ENCODE data around the gene CNTLN.
"Not testable (repeated sequence)": the region's sequence is repeated elsewhere in the genome, so short reads cannot be mapped to it uniquely, and the experiment has no call there.

CNTLN gene

DNA sequence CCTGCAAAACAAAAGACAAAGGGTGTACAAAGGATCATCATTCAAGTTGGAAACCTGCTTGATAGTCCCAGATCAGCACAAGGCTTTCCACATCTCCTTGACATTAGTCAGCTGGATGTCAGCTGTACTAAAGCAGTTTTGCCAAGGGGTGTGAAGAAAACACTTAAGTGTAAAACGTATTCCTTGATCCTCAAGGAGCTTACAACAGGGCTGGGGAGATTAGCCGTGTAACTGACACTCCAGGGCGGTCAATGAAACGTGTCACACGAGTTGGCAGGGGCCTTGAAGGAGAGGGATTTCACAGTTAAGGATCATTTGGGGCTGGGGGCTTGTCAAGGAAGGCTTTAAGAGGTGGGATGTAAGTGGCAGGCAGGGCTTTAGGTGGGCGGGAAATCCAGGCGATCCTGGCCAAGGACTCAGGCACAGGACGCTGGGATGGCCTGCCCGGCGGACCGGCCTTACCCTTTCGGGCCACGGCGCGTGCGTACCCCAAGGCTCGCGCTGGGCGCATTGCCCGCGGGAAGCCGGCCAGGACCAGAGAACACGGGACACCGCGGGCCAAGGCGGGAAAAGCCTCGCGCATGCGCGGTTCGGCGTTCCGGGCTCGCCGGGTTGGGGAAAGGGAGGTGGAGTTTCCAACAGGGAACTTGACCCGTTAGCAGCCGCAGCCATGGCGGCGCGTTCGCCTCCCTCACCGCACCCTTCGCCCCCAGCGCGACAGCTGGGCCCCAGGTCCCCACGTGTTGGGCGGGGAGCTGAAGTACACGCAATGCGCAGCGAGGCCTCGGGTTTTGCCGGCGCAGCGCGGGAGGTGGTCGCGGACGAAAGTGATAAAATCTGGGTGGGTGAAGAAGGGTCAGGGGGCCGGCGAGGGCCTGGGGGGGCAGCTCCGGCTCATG lies at the start of gene CNTLN:
CNTLN (plus strand) TSS at position 645 of the 899 bp plus-strand sequence; CDS start at position 671, 26 bp downstream.
- DNase-seq: peak; percentile 97

DNA sequence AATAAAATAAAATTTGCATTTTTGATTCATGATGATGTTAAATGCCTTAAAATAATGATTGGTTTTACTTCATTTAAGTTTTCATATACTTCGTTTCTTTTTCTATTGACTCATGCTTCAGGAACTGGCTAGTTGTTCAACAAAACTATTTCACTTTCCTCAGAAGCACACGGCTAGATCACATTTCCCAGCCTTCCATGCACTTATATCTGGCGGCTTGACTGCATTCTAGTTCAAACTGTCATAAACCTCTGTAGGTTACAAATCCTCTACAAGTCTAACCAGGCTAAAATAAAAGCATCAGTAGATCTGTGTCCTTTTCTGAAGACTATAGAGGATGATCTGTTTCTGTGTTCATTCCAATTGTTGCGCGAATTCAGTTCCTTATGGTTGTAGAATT lies 46.3 kb upstream of the CNTLN start:
- no peak for DNase-seq

- no peak for DNase-seq
Observed at GRCh38 chr9:17090041-17090440, 44.8 kb upstream of the CNTLN start.

GRCh38 chr9:17116400-17116837 lies 18.4 kb upstream of the CNTLN start:
- DNase-seq: peak; percentile 89

- no peak for DNase-seq
Observed at GRCh38 chr9:17117372-17117771, 17.5 kb upstream of the CNTLN start.

DNA sequence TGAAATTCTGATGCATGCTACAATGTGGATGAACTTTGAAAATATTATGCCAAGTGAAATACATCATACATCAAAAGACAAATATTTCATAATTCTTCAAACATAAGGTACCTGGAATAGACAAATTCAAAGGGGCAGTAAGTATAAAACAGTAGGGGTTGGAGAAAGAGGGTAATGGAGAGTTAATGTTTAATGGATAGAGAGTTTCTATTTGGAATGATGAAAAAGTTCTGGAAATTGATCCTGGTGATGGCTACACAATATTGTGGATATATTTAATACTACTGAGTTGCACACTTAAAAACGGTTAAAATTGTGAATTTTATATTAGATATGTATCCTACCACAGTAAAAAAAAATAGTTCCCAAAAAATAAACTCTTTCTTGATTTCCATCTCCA lies 14.6 kb upstream of the CNTLN start:
- no peak for DNase-seq

DNA sequence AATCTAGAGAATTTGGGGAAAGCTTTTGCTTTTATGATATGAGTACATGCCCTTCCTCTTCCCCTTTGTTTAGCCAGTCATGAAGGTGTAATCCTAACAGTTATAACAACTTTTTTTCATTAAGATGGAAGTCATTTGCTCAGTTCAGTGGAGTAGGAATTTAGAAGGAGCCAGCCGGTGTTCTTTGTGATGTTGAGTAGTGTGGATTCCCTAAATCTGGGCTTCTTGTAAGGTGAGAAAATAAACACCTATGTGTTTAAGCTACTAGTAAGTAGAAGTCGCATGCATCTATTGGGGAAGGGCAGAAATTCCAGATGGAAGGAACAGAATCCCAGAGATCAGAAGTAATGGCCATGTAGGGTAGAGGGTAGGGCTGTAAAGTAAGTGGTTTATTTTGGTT lies 13.6 kb upstream of the CNTLN start:
- no peak for DNase-seq

- no peak for DNase-seq
Observed at GRCh38 chr9:17130291-17130690, 4.5 kb upstream of the CNTLN start.

DNA sequence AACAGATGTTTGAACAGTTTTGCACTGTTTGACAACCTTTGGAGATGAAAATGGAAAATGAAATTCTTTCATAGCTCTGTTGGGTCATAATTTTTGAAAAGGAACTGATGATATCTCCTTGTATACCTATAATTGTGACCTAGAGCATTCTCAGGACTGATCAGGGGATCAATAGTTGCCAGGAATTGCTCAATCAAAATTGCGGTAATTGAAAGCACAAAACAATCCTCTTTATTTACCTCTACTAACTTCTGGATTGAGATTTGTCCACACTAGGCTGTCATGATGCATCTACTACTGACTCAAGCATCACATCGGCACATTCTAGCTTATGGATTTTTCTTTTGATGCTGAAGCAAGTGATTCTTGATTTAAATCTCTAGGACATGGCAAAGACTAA lies 4.1 kb upstream of the CNTLN start:
- DNase-seq: no peak

DNA sequence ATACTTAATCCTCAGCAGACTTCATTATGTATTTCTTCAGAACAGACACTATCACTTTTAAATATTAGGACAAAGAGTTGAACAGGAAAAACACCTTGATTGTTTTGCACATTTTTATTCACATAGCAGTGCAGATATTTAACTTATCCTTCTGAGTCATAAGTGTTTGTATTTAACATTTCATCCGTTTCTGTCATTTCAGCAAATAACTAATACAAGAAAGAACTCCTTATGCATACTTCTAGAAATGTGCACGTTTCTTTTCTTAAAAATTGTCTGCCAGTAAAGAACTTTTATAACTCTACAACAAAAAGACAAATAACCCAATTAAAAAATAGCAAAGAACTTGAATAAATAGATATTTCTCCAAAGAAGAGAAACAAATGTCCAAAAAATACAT lies 3.3 kb upstream of the CNTLN start:
- DNase-seq: no peak

DNA sequence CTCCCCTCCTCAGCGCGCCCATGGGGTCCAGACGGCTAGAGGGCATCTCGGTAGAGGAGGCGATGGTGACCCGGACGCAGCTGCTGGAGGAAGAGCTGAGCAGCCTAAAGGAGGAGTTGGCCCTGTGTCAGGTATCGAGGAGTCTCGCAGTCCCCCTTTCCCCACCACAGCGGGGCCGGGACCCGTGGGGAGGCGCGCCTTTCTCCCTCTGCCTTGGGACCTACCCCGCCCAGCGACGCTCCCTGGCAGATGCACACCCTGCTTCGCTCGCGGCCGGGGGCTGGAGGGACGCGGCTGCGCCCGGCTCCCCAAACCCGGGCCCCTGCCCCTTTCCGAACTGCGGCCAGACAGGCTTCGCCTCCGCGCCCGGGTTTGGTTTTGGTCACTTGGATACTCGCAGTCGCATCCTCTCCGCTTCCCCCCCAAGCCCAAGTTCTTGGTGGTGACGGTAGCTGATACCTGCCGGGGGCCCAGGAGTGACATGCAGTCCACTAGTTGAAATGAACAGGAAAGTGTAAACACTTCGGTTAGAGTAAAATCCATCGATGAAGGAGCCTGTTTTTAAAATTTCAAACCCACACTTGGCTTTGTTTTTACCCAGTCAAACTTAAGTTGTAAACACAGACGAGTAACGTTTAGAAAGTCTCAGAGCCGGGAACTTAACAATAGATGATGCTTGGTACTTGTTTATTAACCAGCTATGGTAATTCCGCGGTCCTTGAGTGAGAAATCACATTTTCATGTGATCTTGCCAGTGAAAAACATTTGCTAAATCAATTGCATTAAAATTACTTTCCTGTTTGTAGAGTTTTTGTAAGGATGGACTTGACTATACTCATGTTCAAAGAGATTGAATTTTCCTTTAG lies 688 bp downstream of the CNTLN start:
- DNase-seq: peak; percentile 83

GRCh38 chr9:17137566-17137965 lies 2.7 kb downstream of the CNTLN start:
- DNase-seq: no peak

- DNase-seq: peak; percentile 31
Observed at GRCh38 chr9:17138503-17138902, 3.7 kb downstream of the CNTLN start.

GRCh38 chr9:17140418-17140817 lies 5.6 kb downstream of the CNTLN start:
- DNase-seq: no peak

GRCh38 chr9:17148324-17148723 lies 13.5 kb downstream of the CNTLN start:
- no peak for DNase-seq

DNA sequence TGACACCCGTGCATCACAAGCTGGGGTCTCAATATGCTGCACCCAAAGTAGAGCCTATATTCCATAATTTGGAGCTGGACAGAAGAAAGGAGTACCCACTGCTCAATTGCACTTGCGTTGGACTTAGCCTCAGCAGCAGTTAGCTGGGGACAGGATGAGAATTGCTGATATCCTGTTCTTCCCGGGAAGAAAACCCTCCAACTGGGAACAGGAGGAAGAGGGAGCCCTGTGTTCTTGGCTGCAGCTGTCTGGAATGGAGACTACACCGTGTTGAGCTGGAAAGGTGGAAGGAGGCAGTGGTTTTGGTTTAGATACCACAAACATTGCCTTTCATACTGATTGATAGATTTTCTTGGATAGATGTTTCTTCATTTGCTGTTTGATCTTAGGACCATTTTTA lies 24.6 kb downstream of the CNTLN start:
- no peak for DNase-seq

DNA sequence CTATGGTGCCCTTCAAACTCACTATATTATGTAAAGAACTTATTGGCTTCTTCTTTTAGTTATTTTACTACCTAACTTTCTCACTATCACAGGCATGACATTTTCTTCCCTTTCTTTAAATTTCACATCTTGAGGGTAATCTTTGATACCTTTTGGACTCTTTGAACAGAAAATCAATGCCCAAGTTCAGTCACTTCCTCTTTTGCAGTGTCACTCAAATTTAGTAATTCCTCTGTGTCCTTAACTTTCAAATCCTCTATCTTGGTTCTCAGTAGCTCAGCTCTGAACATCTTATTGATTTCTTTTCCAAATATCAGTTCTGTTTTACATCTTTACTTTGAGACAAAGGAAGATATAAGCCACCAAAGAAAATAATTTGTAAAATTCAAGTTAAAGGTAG lies 25.5 kb downstream of the CNTLN start:
- no peak for DNase-seq

DNA sequence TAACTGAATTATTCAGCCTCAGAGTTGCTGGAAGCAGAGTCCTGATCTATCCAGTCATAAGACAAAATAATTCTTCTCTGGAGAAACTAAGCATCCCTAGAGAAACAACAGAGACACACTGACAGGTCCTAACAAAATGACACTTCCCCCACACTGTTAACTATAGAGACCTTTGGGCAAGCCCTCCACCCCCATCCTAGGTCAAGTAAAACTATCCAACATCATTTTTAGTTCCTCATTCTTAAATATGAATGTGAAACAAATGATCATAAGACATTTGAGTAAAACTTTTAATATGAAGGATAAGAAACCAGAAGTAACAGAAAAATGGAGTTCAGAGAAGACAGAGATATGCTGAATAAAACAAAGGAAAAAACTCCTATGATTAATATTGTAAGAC lies 30.9 kb downstream of the CNTLN start:
- no peak for DNase-seq

DNA sequence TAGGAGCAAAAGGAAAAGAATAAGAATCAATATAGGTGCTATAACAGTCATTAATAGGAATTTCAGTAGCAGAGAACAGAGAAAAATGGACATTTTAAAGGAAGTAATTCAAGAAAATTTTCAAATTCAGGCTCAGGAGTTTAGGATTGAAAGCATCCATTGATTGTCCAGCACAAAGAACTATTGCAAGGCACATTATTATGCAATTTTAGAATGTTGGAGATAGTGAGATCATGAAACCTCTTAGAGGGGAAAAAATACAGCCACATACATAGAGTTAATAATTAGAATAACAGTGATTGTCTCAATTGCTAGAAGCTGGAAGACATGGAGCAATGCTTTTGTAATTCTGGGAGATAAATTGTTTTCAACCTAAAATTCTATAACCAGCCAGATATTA lies 31.5 kb downstream of the CNTLN start:
- DNase-seq: no peak

DNA sequence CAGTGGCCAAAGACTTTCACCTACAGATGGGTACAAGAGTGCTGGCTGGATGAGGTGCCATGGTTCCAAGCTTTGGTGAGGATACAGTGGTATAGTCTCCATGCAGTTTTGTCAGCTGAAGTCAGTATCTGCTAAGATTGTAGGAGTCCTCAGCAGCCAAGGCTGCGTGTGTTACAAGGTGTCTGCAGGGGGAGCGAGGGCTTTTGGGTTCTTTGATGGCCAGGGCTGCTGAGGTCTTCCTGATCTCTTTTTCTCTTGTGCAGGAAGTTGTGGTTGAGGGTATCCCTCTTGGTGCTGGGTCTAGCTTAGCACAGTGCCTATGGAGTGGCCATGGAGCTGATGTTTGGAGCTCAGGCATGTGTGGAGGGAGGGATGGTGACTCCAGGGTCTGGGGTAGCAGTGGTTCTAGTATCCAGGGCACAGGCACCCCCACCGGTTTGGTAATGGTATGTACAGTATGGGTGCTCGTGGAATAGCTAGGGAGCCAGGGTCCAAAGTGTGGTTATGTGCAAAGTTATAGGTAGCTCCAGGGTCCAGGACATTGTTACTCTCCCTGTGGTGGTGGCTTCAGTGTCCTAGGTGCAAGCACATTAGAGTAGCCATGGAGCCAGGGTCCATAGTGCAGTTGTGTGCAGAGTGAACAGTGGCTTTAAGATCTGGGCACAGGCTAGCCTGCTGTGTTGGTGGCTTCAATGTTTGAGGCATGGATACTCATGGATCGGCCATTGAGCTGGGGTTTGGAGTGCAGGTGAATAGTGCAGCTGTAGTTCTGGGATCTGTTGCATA lies 36.7 kb downstream of the CNTLN start:
- no peak for DNase-seq

- DNase-seq: not testable (repeated sequence)
Observed at GRCh38 chr9:17177496-17177895, 42.7 kb downstream of the CNTLN start.

- DNase-seq: no peak
Observed at GRCh38 chr9:17185481-17186029, 50.7 kb downstream of the CNTLN start.

GRCh38 chr9:17191082-17191481 lies 56.2 kb downstream of the CNTLN start:
- peak; percentile 29 for DNase-seq

Data from NCI-H69 (cell line).